Gastrocnemius medialis (tissue), 4 donors: ENCODE measurements around the gene PCMT1. TPM values are rescaled to one million over a fixed set of nuclear protein-coding genes. Genes with fewer than 3 reads are reported as not detected.
"Not testable (repeated sequence)": the region's sequence is repeated elsewhere in the genome, so short reads cannot be mapped to it uniquely, and the experiment has no call there.

Experiments
- ATAC-seq, 2 donors: fragments of 150-250 bp; one replicate each; pipeline ENCODE4 v1.9.1; 2016
- DNase-seq, 2 donors: peaks; one replicate each; pipeline ENCODE4 v3.0.0-alpha.2; 2019
- H3K27ac ChIP-seq, 4 donors: fragments of 200-600 bp; sonication (generic); 1 replicate in 1 of 4; 2 replicates in 3 of 4; pipeline ENCODE4 v1.5.1; 2016 to 2018; ENCODE audit warnings: mild to moderate bottlenecking in 2 of 4, moderate library complexity in 1 of 4
- H3K27me3 ChIP-seq, 3 donors: fragments of 200-600 bp; sonication (generic) in 2 of 3; 1 replicate in 1 of 3; 2 replicates in 2 of 3; pipeline versions ENCODE4 v1.5.1 to v1.6.0; 2016 to 2019; ENCODE audit warnings: mild to moderate bottlenecking in 1 of 3, moderate library complexity in 1 of 3
- H3K36me3 ChIP-seq, 2 donors: fragments of 200-600 bp; sonication (generic) in 1 of 2; one replicate each; pipeline ENCODE4 v1.5.1; 2017 to 2018
- H3K4me1 ChIP-seq, 2 donors: fragments of 200-600 bp; sonication (generic) in 1 of 2; one replicate each; pipeline ENCODE4 v1.5.1; 2016 to 2017; ENCODE audit warnings: mild to moderate bottlenecking in 2 of 2
- H3K4me3 ChIP-seq, 4 donors: fragments of 200-600 bp; sonication (generic) in 3 of 4; 1 replicate in 1 of 4; 2 replicates in 3 of 4; pipeline ENCODE4 v1.5.1; 2016 to 2019; ENCODE audit warnings: mild to moderate bottlenecking in 2 of 4
- H3K9me3 ChIP-seq, 3 donors: fragments of 200-600 bp; sonication (generic) in 2 of 3; 1 replicate in 1 of 3; 2 replicates in 2 of 3; pipeline ENCODE4 v1.5.1; 2016 to 2019
- POLR2A ChIP-seq, 2 donors: fragments of 450-650 bp; IDR thresholded peaks; one replicate each; pipeline ENCODE4 v1.6.1; 2017; ENCODE audit warnings: antibody characterized with exemption in 2 of 2, mild to moderate bottlenecking in 2 of 2, moderate library complexity in 2 of 2
- in situ Hi-C, 4 donors: fragments of 200-750 bp; cut with MboI; loops; one replicate each; pipeline versions ENCODE4 v1.15.0 to v1.8.0; 2017; ENCODE audit warnings: low sequenced_read_pairs in 4 of 4
- intact Hi-C: fragments of 100-400 bp; cut with DNase I; formaldehyde crosslinking; loops from one replicate; pipeline ENCODE4 v1.15.1; 2023; ENCODE audit warnings: low total_unique reads
- total RNA-seq, 4 donors: library from RNA; depleted of rRNA; stranded (reverse); fragments of >200 nt; gene quantifications; one replicate each; pipeline versions ENCODE4 v1.1.0 to v1.2.3, GENCODE V29; 2016
- TF ChIP-seq, protein P1 (sequence below), 5 experiments: fragments of 450-650 bp in 3 of 5; fragments of 200-600 bp in 2 of 5; sonication (generic) in 2 of 5; IDR thresholded peaks in 4 of 5; conservative IDR thresholded peaks in 1 of 5; 1 replicate in 4 of 5; 2 replicates in 1 of 5; pipeline ENCODE4 v1.5.1; 2016 to 2019; ENCODE audit warnings: antibody characterized with exemption in 5 of 5, mild to moderate bottlenecking in 3 of 5, moderate library complexity in 3 of 5

Gene PCMT1
- total RNA-seq, 4 donors from 2014 or later = 150 to 448 (median 353) TPM

DNA sequence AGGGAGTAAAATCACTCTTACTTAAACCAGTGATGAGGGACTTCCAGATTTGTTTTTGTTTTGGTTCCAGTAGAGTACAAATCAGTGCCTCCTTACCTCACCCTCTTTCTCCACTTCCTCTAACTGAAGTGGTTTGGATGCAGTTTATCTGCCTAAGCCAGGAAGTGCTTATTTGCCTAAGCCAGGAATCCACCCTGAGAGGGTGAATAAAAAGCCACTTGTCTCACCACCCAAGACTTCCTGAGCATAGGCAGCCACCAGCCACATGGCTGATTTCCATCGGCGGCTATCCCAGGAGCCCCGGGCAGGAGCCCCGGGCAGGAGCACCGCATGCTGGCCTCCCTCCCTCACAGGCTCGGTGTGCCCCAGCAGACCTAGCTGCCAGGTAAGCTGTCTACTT is 102.6 kb downstream of the PCMT1 start:
- Histone ChIP-seq H3K27ac (peak overlapping the region; percentile 47 to 75 (median 64)), H3K36me3 (no peaks in the 10 kb centered on the region), H3K27me3 (no peaks in the 10 kb centered on the region), H3K9me3 (no peaks in the 10 kb centered on the region), H3K4me1 (peaks cover 27 to 36% of the 10 kb centered on the region in 2 donors), H3K4me3 (no peak overlapping the region)
- ATAC-seq = peak in 1 of 2 donors; percentile 54
- intact Hi-C loops (no loop called here), in situ Hi-C loops (no loop called here)
- peak in 1 of 2 donors; percentile 39 for DNase-seq
- no peak for TF ChIP-seq POLR2A (IDR thresholded peaks at IDR 0.05)
- TF ChIP-seq, protein P1, sequence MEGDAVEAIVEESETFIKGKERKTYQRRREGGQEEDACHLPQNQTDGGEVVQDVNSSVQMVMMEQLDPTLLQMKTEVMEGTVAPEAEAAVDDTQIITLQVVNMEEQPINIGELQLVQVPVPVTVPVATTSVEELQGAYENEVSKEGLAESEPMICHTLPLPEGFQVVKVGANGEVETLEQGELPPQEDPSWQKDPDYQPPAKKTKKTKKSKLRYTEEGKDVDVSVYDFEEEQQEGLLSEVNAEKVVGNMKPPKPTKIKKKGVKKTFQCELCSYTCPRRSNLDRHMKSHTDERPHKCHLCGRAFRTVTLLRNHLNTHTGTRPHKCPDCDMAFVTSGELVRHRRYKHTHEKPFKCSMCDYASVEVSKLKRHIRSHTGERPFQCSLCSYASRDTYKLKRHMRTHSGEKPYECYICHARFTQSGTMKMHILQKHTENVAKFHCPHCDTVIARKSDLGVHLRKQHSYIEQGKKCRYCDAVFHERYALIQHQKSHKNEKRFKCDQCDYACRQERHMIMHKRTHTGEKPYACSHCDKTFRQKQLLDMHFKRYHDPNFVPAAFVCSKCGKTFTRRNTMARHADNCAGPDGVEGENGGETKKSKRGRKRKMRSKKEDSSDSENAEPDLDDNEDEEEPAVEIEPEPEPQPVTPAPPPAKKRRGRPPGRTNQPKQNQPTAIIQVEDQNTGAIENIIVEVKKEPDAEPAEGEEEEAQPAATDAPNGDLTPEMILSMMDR (IDR thresholded peaks at IDR 0.05 in 4 of 5, conservative IDR thresholded peaks at IDR 0.05 in 1 of 5) = no peak

DNA sequence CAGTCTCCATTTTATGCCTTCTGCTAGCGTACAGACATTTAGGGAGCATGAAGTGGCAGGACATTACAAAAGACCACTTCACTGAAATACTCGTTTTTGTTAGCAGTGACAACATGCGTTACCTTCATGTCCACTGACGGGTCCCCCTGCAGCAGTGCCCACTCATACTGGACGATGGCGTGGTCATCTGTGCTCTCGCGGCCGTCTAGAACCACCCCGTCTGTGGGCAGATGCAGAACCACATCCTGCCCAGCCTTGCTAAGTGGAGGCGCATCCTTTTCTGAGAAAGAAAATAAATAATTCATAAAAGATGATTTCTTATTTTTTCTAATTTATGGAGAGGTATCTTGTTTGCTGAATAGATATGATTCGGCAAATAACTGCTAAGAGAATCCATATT is 103.3 kb downstream of the PCMT1 start:
- TF ChIP-seq, protein P1 (IDR thresholded peaks at IDR 0.05 in 4 of 5, conservative IDR thresholded peaks at IDR 0.05 in 1 of 5) = no peak
- TF ChIP-seq POLR2A (IDR thresholded peaks at IDR 0.05) = no peak
- H3K4me1 ChIP-seq = peaks cover 25 to 29% of the 10 kb centered on the region in 2 donors
- H3K4me3 ChIP-seq = no peak overlapping the region
- intact Hi-C loops = no loop called here
- ATAC-seq = no peak
- H3K27me3 ChIP-seq = no peaks in the 10 kb centered on the region
- peak overlapping the region; percentile 47 to 75 (median 64) for H3K27ac ChIP-seq
- no peaks in the 10 kb centered on the region for H3K36me3 ChIP-seq
- in situ Hi-C loops = no loop called here
- DNase-seq = no peak
- H3K9me3 ChIP-seq = no peaks in the 10 kb centered on the region

DNA sequence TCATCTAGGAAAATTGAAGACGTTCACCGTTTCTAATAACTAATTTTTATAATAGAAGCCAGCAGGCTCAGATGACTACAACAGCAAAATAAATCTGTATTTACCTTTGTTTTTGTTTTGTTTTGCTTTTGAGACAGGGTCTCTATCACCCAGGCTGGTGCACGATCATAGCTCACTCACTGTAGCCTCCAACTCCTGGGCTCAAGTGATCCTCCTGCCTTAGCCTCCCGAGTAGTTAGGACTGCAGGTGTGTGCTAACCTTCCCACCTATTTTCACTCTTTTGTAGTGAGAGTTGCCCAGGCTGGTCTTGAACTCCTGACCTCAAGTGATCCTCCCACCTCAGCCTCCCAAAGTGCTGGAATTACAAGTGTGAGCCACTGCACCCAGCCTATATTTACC is 104.5 kb downstream of the PCMT1 start:
- in situ Hi-C loops, H3K27me3 ChIP-seq, H3K27ac ChIP-seq, H3K9me3 ChIP-seq, DNase-seq, ATAC-seq, intact Hi-C loops, H3K4me3 ChIP-seq, H3K36me3 ChIP-seq: not testable (repeated sequence)
- peaks cover 25 to 26% of the 10 kb centered on the region in 2 donors for H3K4me1 ChIP-seq

DNA sequence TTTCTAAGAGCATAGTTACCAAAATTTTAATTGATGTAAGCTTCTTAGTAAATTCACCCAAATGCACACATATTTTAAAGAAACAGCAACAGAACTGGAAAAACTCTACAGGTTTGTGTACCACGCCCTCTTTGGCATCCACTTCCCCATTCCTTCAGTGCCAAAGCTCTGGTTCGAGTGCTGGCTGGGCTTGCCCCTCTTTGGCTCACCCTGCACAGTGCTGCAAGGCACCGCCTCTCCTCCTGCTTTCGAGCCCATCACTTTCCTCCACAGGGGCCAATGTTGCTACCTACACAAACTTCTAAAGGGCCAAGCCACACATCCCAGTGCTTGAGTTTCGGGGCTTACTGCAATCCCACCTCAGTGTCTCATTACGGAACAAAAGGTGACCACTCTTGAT is 105.0 kb downstream of the PCMT1 start:
- ATAC-seq = no peak
- no peaks in the 10 kb centered on the region for H3K36me3 ChIP-seq
- H3K9me3 ChIP-seq = no peaks in the 10 kb centered on the region
- no peak overlapping the region for H3K27ac ChIP-seq
- H3K4me3 ChIP-seq = no peak overlapping the region
- in situ Hi-C loops (no loop called here), intact Hi-C loops (no loop called here)
- TF ChIP-seq, protein P1 (IDR thresholded peaks at IDR 0.05 in 4 of 5, conservative IDR thresholded peaks at IDR 0.05 in 1 of 5) = no peak
- TF ChIP-seq POLR2A (IDR thresholded peaks at IDR 0.05) = no peak
- H3K27me3 ChIP-seq = no peaks in the 10 kb centered on the region
- no peak for DNase-seq
- peaks cover 27 to 28% of the 10 kb centered on the region in 2 donors for H3K4me1 ChIP-seq

DNA sequence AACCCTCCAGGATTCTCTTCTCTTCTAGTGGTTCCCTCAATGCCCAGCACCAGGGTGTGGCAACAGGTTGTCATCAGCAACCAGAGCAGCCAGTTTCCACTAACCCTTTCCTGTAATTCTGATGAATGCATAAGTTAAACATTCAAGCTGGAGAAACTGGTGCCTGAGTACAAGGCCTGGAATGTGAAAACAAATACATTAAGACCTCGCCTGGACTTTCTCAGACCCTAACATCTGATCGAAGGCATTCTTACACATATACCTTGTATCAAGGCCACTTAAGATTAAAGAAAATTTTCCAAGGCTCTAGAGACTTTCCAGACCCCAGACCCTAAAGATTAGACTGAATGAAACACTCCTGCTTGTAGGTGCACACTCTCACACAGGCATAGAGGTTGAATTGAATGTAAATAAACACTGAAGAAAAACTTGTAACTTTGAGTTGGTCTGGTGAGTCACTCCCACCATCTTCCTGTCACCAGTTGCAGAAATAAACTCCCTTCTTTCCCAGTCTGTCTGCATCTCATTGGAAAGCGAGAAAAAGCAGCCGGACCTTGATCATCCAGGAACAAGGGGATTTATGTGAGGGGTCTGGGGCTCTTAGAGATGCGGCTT is 105.6 kb downstream of the PCMT1 start:
- no peak for ATAC-seq

More for the DNA sequence above, 105.6 kb downstream of the PCMT1 start:
- in situ Hi-C loops (no loop called here), intact Hi-C loops (no loop called here)
- Histone ChIP-seq H3K27me3 (no peaks in the 10 kb centered on the region), H3K27ac (no peak overlapping the region), H3K4me1 (peaks cover 33 to 34% of the 10 kb centered on the region in 2 donors), H3K36me3 (no peaks in the 10 kb centered on the region), H3K4me3 (no peak overlapping the region), H3K9me3 (no peaks in the 10 kb centered on the region)
- TF ChIP-seq, protein P1 (IDR thresholded peaks at IDR 0.05 in 4 of 5, conservative IDR thresholded peaks at IDR 0.05 in 1 of 5) = no peak
- no peak for TF ChIP-seq POLR2A (IDR thresholded peaks at IDR 0.05)
- no peak for DNase-seq
